ENCODE data around the gene SLC16A5. TPM values are rescaled to one million over a fixed set of nuclear protein-coding genes. Genes with fewer than 3 reads are reported as not detected.

Gene SLC16A5
- total and polyA plus RNA-seq, 7 donors = 1.2 to 10.7 (median 5.6) TPM

GRCh38 chr17:75116737-75117136 is 29.0 kb downstream of the SLC16A5 start:
- Histone ChIP-seq H3K27ac (no peak overlapping the region), H3K9me3 (no peaks in the 10 kb centered on the region), H3K27me3 (ENCODE audit: insufficient read depth in 3 of 3, low read length in 2 of 3) (no peaks in the 10 kb centered on the region), H3K4me3 (no peak overlapping the region), H3K4me1 (peaks cover 4% of the 10 kb centered on the region), H3K36me3 (ENCODE audit: insufficient read depth in 1 of 2, low read depth in 1 of 2) (peaks cover 0 to 11% of the 10 kb centered on the region in 2 donors)
- 75 to 78% (median 77%) methylated on average over 9 of the region's 9 CpGs for WGBS, 3 donors
- no peak for DNase-seq
- no peak for ATAC-seq
- intact Hi-C loops (cut with DNase I) = no loop called here
- no peak for TF ChIP-seq CTCF (IDR thresholded peaks at IDR 0.05)

- no peak for DNase-seq
- peaks cover 0 to 11% of the 10 kb centered on the region in 2 donors for H3K36me3 ChIP-seq (ENCODE audit: insufficient read depth in 1 of 2, low read depth in 1 of 2)
- no peak for TF ChIP-seq CTCF (IDR thresholded peaks at IDR 0.05)
- no peak overlapping the region for H3K27ac ChIP-seq
- no peak for ATAC-seq
- H3K4me1 ChIP-seq = peaks cover 4% of the 10 kb centered on the region
- no peaks in the 10 kb centered on the region for H3K9me3 ChIP-seq
- intact Hi-C loops (cut with DNase I) = no loop called here
- no peaks in the 10 kb centered on the region for H3K27me3 ChIP-seq (ENCODE audit: insufficient read depth in 3 of 3, low read length in 2 of 3)
- 88 to 92% (median 92%) methylated on average over 14 of the region's 14 CpGs for WGBS, 3 donors
- no peak overlapping the region for H3K4me3 ChIP-seq
These were observed 30.6 kb downstream of the SLC16A5 start for GRCh38 chr17:75118307-75118706.

GRCh38 chr17:75124041-75124818 is 36.5 kb downstream of the SLC16A5 start:
- H3K9me3 ChIP-seq = no peaks in the 10 kb centered on the region
- ATAC-seq (peak; percentile 44 to 73 (median 64)), DNase-seq (peak; percentile 52 to 63)
- H3K4me1 ChIP-seq = peaks cover 5% of the 10 kb centered on the region
- H3K4me3 ChIP-seq = no peak overlapping the region
- TF ChIP-seq CTCF (IDR thresholded peaks at IDR 0.05) = no peak
- intact Hi-C loops (cut with DNase I) = no loop called here
- no peak overlapping the region for H3K27ac ChIP-seq
- WGBS, 3 donors = 71 to 81% (median 75%) methylated on average over 19 of the region's 19 CpGs
- peaks cover 0 to 12% of the 10 kb centered on the region in 2 donors for H3K36me3 ChIP-seq (ENCODE audit: insufficient read depth in 1 of 2, low read depth in 1 of 2)
- H3K27me3 ChIP-seq (ENCODE audit: insufficient read depth in 3 of 3, low read length in 2 of 3) = no peaks in the 10 kb centered on the region

DNA sequence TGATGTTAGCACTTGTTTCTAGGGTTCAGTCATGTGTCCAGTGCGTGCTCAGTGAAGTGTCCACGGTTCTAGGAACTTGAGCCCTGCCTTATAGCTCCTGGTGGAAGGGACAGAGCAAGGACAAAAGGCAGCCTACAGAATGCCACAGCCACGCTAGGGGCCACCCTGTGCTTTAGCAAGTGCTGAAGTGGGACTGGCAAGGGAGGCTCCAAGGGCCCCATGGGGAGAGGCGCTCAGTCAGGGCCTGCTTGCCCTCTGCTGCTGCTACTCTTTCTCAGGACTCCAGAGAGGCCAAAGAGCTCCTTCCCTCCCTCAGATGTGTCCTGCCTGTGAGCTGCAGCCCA is 37.0 kb downstream of the SLC16A5 start:
- DNase-seq (no peak), ATAC-seq (no peak)
- H3K36me3 ChIP-seq (ENCODE audit: insufficient read depth in 1 of 2, low read depth in 1 of 2) = peaks cover 0 to 17% of the 10 kb centered on the region in 2 donors
- H3K4me1 ChIP-seq = peaks cover 5% of the 10 kb centered on the region
- intact Hi-C loops (cut with DNase I) = no loop called here
- WGBS, 3 donors = 87 to 97% (median 90%) methylated on average over 4 of the region's 4 CpGs
- H3K27ac ChIP-seq = no peak overlapping the region
- no peak for TF ChIP-seq CTCF (IDR thresholded peaks at IDR 0.05)
- H3K27me3 ChIP-seq (ENCODE audit: insufficient read depth in 3 of 3, low read length in 2 of 3) = no peaks in the 10 kb centered on the region
- H3K4me3 ChIP-seq = no peak overlapping the region
- H3K9me3 ChIP-seq = no peaks in the 10 kb centered on the region

DNA sequence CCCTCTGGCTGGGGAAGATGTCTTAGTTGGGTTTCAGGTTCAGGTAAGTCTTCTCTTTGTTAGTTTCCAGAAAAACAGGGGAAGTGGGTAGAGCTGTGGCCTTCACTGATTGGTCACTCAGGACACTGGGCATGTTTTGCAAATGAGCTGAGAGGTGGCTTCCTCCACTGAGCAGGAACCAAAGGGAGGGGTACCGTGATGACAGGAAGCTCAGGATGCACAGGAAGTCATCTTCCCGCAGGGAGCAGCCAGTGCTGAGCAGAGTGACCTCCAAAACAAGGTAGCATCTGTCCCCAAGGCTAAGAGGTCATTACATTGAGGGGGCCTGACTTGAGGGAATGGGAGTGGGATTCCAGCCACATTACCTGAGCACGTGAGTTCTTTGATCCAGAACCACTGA is 38.2 kb downstream of the SLC16A5 start:
- peaks cover 10% of the 10 kb centered on the region for H3K4me1 ChIP-seq
- no peak overlapping the region for H3K27ac ChIP-seq
- no peaks in the 10 kb centered on the region for H3K9me3 ChIP-seq
- no peaks in the 10 kb centered on the region for H3K27me3 ChIP-seq (ENCODE audit: insufficient read depth in 3 of 3, low read length in 2 of 3)
- DNase-seq (no peak), ATAC-seq (no peak)
- 55 to 61% (median 59%) methylated on average over 3 of the region's 3 CpGs for WGBS, 3 donors
- intact Hi-C loops (cut with DNase I) = no loop called here
- no peak for TF ChIP-seq CTCF (IDR thresholded peaks at IDR 0.05)
- H3K36me3 ChIP-seq (ENCODE audit: insufficient read depth in 1 of 2, low read depth in 1 of 2) = peaks cover 0 to 17% of the 10 kb centered on the region in 2 donors
- H3K4me3 ChIP-seq = no peak overlapping the region
